GM19099 (cell line): Measurements from ENCODE around the gene VEGFB.
A peak's percentile ranks its signal among the peaks of the same experiment; 100 is the strongest.

Experiments used
- POLR2A ChIP-seq: IDR thresholded peaks from 3 replicates; pipeline ENCODE4 v1.6.1; 2011; ENCODE audit warnings: low read depth; ENCODE audit not compliant: insufficient read length; ENCODE audit errors: extremely low read depth

VEGFB gene

DNA sequence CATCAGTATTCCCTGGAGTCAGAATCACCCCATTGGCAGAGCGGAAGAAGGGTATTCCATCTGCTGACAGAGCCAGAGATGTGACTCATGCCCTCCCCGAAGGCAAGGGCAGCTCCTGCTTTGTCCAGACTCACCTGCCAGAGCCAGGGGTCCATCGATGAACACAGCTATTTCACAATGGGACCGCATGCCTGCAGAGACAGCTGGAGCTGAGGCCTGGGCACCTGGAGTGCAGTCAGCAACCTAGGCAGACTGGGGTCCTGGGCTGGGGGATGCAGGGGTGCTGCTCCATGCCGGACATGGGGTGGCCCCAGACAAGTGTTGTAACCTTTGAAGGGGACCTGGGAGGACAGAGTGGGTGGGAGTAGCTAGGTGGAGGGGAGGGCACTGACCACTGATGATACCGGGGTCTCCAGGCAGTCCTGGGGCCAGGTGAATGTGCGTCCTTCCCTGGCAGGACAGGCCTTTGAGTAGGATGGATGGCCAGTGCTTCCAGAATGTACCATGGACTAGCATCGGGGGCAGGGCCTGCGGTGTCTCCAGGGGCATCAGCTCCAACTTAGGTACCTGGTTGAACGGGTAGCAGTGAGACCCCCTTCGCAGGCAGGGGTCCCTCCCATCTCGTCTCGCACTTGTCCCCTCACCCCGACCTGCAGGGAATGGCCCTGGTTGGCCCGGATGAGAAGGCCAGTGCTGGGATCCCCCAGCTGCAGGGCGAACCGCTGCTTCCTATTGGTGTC is 10.1 kb upstream of the VEGFB start:
- peak; percentile 44 for TF ChIP-seq POLR2A

- TF ChIP-seq POLR2A = peak; percentile 40
These were observed 9.3 kb upstream of the VEGFB start for GRCh38 chr11:64224891-64225607.

DNA sequence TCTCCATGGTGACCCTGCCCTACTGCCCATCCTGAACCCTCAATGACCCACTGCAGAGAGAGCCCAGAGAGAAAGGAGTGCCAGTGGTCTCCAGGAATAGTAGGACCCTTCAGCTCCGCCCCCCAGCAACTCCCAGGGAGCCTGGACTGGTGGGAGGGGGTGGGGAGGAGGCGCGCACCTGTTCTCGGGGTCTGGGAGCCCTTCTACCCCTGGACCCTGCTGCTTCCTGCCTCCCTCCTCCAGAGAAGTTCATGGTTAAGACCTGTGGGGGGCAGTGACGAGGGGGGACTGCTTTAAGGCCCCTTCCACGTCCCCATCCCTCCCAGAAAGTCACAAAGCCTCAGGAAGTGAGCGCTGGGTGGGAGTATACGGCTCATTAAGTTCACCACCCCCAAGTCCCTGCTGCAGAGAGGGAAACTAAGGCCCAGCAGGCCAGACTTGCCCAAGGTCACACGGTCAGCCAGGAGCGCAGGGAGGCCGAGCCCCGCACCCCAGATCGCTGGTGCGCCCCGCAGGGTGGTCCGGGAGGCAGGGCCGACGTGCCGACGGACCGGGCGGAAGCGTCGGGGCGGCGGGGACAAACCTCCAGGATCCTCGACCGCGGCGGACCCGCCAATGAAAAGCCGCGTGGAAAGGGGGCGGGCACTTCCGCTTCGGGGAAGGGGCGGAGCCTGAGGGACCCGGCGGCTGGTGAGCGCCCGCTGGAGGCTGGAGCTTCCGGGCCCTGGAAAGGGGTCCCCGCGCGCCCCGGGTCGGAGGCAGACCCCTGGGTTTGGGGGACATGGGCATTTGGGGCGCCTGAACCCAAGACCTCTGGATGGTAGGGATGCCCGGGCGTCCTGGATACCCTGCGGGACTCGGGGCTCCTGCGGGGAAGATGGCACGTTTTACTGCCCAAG is 8.5 kb upstream of the VEGFB start, which contains the start of the genes NUDT22 and TRPT1:
Gene NUDT22 (plus strand): TSS at position 667 of the 899 bp plus-strand sequence. CDS start 379 bp downstream, outside the sequence.
Gene TRPT1 (minus strand): TSS at position 579 of the 899 bp plus-strand sequence. CDS start 326 bp downstream, at position 253.
- TF ChIP-seq POLR2A = peak; percentile 74

- peak; percentile 35 for TF ChIP-seq POLR2A
These were observed 7.8 kb upstream of the VEGFB start for GRCh38 chr11:64226507-64227051.

DNA sequence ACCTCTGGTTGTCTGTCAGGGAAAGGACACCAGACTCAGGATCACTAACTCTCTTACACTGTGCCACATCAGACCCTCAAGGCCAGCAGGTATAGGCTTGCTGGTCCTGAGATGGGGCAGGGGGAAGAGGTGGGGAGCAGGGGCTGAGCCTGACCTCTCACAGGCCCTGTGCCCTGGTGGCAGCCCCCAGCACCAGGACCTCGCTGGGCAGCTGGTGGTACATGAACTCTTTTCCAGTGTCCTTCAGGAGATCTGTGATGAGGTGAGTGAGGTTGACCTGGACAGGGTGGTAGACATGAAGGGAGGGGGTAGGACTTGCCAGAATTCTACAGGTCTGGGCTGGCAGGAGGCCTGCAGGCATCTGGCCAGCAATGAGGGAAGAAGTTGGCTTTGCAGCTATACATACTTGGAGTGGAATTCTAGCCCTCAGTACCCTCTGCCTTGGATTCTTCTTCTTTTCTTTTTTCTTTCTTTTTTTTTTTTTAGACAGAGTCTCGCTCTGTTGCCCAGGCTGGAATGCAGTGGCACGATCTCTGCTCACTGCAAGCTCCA is 6.9 kb upstream of the VEGFB start:
- TF ChIP-seq POLR2A = no peak

DNA sequence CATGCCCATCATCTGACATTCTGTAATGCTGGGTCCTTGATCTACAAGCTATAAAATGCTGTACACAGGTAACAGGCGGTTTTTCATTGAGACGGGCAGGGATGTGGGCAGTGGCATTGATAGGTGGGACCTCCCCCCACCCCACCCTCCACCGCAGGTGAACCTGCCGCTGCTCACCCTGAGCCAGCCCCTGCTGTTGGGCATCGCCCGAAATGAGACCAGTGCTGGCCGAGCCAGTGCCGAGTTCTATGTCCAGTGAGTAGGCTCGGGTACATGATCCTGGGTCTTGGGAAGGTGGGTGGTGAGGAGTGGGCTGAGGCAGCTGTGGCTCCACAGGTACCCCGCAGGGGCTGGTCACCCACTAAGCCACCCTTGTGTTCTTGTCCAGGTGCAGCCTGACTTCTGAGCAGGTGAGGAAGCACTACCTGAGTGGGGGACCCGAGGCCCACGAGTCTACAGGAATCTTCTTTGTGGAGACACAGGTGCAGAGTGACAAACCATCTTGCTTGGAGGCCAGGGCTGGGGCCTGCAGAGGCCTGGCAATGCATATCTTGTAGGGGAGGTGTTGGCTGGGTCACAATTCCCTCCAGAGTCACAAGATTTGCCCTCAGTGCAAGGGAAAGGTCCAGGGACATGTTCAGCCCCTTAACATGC is 5.2 kb upstream of the VEGFB start:
- TF ChIP-seq POLR2A = no peak

- TF ChIP-seq POLR2A = no peak
These were observed 4.6 kb upstream of the VEGFB start for GRCh38 chr11:64229744-64230170.

DNA sequence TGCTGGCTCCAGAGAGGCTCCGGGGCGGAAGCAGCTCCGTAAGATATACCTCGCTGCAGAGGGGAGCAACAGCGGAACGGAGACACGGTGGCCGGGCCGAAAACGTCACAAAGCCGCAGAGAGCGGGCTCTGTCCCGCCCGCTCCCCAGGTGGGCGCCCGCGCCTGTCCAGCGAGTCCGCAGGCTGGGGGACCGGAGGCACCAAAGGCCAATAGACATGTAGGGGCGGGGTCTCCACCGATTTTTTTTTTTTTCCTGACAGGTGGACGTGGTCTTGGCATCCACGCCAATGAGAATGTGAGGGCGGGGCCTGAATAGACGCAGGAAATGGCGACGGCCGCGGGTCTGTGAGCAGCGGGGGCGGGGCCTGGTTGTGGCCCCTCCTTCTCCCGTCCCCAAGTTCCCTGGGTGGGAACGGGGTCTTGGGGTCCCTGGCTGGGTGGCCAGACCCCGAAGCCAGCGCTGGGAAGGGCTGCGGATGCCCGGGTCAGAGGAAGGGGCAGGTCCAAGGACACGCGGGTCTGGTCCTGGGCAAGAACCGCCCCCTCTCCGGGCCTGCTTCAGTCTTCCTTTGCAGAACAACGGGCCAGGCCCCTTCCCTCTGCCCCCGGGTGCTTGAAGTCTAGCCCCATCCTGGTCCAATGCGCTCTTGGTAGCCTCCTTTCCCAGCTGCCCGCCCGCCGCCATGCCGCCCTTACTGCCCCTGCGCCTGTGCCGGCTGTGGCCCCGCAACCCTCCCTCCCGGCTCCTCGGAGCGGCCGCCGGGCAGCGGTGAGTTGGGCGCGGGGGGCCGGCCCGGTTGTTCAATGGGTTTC is 4.0 kb upstream of the VEGFB start, which contains the start of gene DNAJC4:
Gene DNAJC4 (plus strand): TSS at position 378 of the 814 bp plus-strand sequence. CDS start 307 bp downstream, at position 685.
- TF ChIP-seq POLR2A = peak; percentile 67

DNA sequence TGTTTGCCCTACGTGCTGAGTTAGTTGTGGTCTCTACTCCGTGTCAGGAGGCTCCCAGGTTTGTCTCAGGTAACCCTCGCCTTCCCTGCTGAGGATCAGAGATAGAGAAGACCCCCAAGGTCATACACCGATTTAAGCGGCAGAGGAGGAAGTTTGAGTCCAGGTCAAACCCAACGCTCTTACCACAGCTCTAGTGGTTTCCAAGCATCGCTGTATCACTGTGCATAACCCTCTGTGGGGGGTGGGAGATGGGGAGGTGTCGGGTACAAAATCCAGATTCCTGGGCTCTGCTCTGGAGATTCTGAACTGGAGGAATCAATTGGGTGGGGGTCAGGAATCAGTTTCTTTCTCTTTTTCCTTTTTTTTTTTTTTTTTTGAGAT is 3.4 kb upstream of the VEGFB start:
- TF ChIP-seq POLR2A = no peak

GRCh38 chr11:64231546-64231945 is 2.8 kb upstream of the VEGFB start:
- no peak for TF ChIP-seq POLR2A

GRCh38 chr11:64232182-64232966 is 2.0 kb upstream of the VEGFB start:
- TF ChIP-seq POLR2A = no peak

DNA sequence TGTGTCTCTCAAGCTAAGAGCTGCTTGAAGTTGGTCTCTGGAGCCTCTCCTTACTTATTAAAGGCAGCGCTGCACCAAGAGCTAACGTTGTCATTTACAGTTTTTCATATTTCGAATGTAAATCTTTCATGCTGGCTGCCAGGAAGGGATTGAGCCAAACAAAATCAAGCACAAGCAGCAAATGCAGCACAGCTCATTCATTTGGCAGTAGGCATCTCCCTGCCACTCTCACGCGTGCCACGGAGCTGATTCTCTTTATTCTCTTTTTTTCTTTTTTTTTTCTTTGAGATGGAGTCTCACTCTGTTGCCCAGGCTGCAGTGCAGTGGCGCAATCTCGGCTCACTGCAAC is 1.4 kb upstream of the VEGFB start:
- no peak for TF ChIP-seq POLR2A
